Neutrophil (primary cell): ENCODE measurements around the gene PSMB7.

Experiments used
- H3K27ac ChIP-seq: fragments of 200-600 bp; sonication (generic); 2 replicates; pipeline ENCODE4 v1.5.1; 2016; ENCODE audit warnings: mild to moderate bottlenecking, moderate library complexity
- H3K27me3 ChIP-seq: fragments of 200-600 bp; sonication (generic); 2 replicates; pipeline ENCODE4 v1.6.0; 2016; ENCODE audit warnings: mild to moderate bottlenecking
- H3K36me3 ChIP-seq: fragments of 200-600 bp; sonication (generic); 2 replicates; pipeline ENCODE4 v1.5.1; 2017
- H3K4me1 ChIP-seq, 2 experiments: fragments of 200-600 bp in 1 of 2; sonication (generic) in 1 of 2; 1 replicate in 1 of 2; 2 replicates in 1 of 2; pipeline versions ENCODE4 v1.5.1 to v1.6.1; 2013 to 2016; ENCODE audit warnings: low read depth in 1 of 2, low read length in 1 of 2, mild to moderate bottlenecking in 1 of 2, moderate library complexity in 1 of 2; ENCODE audit not compliant: control insufficient read depth in 1 of 2, insufficient read depth in 1 of 2
- H3K4me3 ChIP-seq, 2 experiments: fragments of 200-600 bp in 1 of 2; sonication (generic) in 1 of 2; 1 replicate in 1 of 2; 2 replicates in 1 of 2; pipeline ENCODE4 v1.5.1; 2013 to 2016; ENCODE audit warnings: low read depth in 1 of 2, low read length in 1 of 2, mild to moderate bottlenecking in 1 of 2, moderate library complexity in 1 of 2
- H3K9me3 ChIP-seq: fragments of 200-600 bp; sonication (generic); 2 replicates; pipeline ENCODE4 v1.5.1; 2016
- TF ChIP-seq, protein P1 (sequence below): fragments of 200-600 bp; sonication (generic); IDR thresholded peaks from 2 replicates; pipeline ENCODE4 v1.5.1; 2016; ENCODE audit warnings: antibody characterized with exemption

Gene PSMB7

DNA sequence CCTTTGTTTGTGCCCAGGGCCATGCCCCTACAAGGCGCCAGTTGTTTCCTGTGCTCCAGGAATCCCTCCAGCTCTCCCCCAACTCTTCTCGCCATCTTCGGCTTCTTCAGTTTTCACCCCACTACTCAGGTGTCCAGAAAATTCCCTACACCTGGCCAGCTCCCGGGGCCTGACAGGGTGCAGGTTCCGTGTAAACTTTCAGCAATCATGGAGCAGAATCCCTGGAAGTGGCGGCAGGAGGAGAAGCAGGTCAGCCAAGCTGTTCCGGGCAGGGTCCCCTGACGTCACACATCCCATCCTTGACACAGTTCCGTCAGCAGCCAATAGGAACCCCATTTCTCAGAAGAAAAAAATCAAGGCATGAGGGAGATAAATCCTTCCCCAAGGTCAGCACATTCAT lies 22.8 kb upstream of the PSMB7 start:
- H3K4me1 ChIP-seq: no peaks in the 10 kb centered on the region
- TF ChIP-seq, protein P1, sequence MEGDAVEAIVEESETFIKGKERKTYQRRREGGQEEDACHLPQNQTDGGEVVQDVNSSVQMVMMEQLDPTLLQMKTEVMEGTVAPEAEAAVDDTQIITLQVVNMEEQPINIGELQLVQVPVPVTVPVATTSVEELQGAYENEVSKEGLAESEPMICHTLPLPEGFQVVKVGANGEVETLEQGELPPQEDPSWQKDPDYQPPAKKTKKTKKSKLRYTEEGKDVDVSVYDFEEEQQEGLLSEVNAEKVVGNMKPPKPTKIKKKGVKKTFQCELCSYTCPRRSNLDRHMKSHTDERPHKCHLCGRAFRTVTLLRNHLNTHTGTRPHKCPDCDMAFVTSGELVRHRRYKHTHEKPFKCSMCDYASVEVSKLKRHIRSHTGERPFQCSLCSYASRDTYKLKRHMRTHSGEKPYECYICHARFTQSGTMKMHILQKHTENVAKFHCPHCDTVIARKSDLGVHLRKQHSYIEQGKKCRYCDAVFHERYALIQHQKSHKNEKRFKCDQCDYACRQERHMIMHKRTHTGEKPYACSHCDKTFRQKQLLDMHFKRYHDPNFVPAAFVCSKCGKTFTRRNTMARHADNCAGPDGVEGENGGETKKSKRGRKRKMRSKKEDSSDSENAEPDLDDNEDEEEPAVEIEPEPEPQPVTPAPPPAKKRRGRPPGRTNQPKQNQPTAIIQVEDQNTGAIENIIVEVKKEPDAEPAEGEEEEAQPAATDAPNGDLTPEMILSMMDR: no peak
- peaks cover 37% of the 10 kb centered on the region for H3K27me3 ChIP-seq

DNA sequence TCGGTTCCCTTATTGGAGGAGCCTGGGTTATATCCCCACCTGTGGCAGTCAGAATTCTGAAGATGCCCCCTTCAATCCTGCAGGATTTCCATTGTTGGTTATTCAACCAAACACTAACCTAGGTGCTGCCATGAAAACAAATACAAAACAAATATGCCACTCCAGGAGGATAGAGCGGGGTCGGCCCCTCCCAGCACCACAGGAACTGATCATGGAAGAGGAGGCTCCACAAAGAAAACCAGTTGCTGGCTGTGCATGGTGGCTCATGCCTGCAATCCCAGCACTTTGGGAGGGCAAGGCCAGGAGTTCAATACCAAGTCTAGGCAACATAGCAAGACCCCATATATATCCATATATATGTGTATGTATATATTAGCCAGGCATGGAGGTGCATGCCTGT lies 21.8 kb upstream of the PSMB7 start:
- Histone ChIP-seq H3K4me3 (no peak overlapping the region), H3K9me3 (no peaks in the 10 kb centered on the region), H3K36me3 (no peaks in the 10 kb centered on the region), H3K27me3 (peaks cover 33% of the 10 kb centered on the region), H3K27ac (no peak overlapping the region), H3K4me1 (no peaks in the 10 kb centered on the region)
- TF ChIP-seq, protein P1: no peak

More for the DNA sequence above, 22.8 kb upstream of the PSMB7 start:
- no peak overlapping the region for H3K27ac ChIP-seq
- no peaks in the 10 kb centered on the region for H3K36me3 ChIP-seq
- H3K9me3 ChIP-seq: no peaks in the 10 kb centered on the region
- H3K4me3 ChIP-seq: no peak overlapping the region

DNA sequence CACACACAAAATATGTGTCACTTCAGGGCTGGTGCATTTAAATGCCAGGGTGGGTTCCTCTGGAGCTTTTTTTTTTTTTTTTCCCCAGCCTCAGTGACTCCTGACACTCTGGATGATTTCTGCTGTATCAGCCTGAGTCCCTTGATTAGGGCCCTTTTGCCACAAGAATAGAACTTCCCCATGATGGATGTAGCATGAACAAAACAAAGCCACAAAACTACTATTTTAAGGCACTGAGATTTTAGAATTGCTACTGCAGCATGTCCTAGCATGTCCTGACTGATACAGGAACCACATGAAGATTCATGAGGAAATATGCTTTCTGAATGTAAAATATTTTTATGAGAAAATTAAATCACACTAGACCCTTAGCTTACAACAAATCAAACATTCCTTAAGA lies 21.1 kb upstream of the PSMB7 start:
- Histone ChIP-seq H3K4me3 (no peak overlapping the region), H3K4me1 (no peaks in the 10 kb centered on the region), H3K27me3 (peaks cover 28% of the 10 kb centered on the region), H3K27ac (no peak overlapping the region), H3K9me3 (no peaks in the 10 kb centered on the region), H3K36me3 (no peaks in the 10 kb centered on the region)
- TF ChIP-seq, protein P1: no peak

DNA sequence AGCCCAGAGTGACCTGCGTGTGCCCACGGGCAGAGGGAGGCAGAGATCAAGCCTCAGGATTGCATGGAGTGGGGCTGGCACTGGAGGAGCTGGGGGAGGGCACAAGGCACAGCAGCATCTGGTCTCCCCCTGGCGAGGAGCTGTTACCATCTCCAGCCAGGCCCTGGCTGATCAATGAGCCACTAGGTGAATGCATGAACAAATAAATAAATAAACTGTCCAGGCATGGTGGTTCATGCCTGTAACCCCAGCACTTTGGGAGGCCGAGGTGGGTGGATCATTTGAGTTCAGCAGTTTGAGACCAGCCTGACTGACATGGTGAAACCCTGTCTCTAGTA lies 14.3 kb upstream of the PSMB7 start:
- Histone ChIP-seq H3K27ac (no peak overlapping the region), H3K27me3 (peaks cover 13% of the 10 kb centered on the region), H3K9me3 (no peaks in the 10 kb centered on the region), H3K4me3 (no peak overlapping the region), H3K4me1 (no peaks in the 10 kb centered on the region), H3K36me3 (no peaks in the 10 kb centered on the region)
- TF ChIP-seq, protein P1: no peak

DNA sequence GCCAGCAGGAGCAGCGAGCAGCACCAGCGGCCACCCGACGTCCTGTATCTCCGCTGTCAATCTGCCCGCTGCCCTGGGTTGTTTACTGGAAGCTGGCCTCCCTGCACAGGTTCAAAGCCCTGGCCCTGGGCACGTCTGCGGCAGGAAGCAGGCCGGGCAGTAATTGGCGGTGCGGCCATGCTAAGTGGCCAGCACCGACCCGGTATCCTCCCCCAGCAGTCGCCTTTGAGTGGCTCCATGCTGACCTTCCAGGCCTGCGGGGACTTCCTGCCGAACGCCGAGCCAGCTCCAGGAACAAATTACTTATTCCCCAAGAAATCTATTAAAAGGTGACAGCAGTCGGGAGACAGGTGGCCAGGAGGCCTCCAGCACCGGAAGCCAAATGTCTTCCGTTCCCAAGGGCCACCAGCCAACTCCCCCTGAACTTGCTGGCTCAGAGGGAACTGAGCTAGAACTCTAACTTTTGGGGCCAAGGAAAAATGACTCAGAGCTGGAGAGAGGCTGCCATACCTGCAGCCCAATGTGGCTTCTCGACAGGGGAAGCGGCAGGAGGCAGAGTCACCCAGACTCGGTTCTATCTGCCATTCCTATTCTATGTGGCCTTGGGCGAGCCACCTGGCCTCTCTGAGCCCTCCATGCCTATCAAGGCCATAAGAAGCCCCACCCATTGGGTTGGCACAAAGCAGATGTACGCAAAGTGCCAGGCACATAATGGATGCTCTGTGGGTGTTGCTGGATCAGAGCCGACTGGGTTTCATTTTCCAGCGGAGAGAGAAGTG lies 13.7 kb upstream of the PSMB7 start:
- no peaks in the 10 kb centered on the region for H3K9me3 ChIP-seq
- no peak overlapping the region for H3K4me3 ChIP-seq
- TF ChIP-seq, protein P1: no peak
- H3K4me1 ChIP-seq: no peaks in the 10 kb centered on the region
- peaks cover 15% of the 10 kb centered on the region for H3K27me3 ChIP-seq
- H3K36me3 ChIP-seq: no peaks in the 10 kb centered on the region
- H3K27ac ChIP-seq: no peak overlapping the region
